Kidney epithelial cell (primary cell): ENCODE data around the gene FZD2. TPM values are rescaled to one million over a fixed set of nuclear protein-coding genes. Genes with fewer than 3 reads are reported as not detected.

ENCODE experiments used
- DNase-seq: peaks from one replicate; pipeline ENCODE4 v3.0.0-alpha.2; 2010; ENCODE audit warnings: low read depth
- H3K27me3 ChIP-seq: 2 replicates; pipeline ENCODE4 v1.6.0; 2011; ENCODE audit warnings: low read length; ENCODE audit not compliant: control insufficient read depth, insufficient read depth
- H3K36me3 ChIP-seq: 2 replicates; pipeline ENCODE4 v1.5.1; 2011; ENCODE audit warnings: low read length; ENCODE audit not compliant: control insufficient read depth, insufficient read depth
- H3K4me3 ChIP-seq: 2 replicates; pipeline ENCODE4 v1.5.1; 2011; ENCODE audit warnings: low read depth, mild to moderate bottlenecking, control low read depth, low read length
- CTCF ChIP-seq: IDR thresholded peaks from 2 replicates; pipeline ENCODE4 v1.5.1; 2011; ENCODE audit warnings: mild to moderate bottlenecking, moderate library complexity, low read length, control low read depth, inconsistent platforms; ENCODE audit not compliant: insufficient read depth, poor library complexity, severe bottlenecking
- total RNA-seq: library from RNA; depleted of rRNA; stranded (reverse); fragments of >200 nt; gene quantifications from 2 replicates; pipeline ENCODE4 v1.2.3, GENCODE V29; 2015

Gene FZD2
- total RNA-seq, 1 donor from 2014 or later: 8.1 TPM

- no peak for DNase-seq
- no peak for TF ChIP-seq CTCF
- Histone ChIP-seq H3K4me3 (no peak overlapping the region), H3K27me3 (no peaks in the 10 kb centered on the region), H3K36me3 (no peaks in the 10 kb centered on the region)
Observed at GRCh38 chr17:44555099-44555498, 2.2 kb upstream of the FZD2 start.

- Histone ChIP-seq H3K27me3 (no peaks in the 10 kb centered on the region), H3K4me3 (peak overlapping the region; percentile 59), H3K36me3 (no peaks in the 10 kb centered on the region)
- no peak for TF ChIP-seq CTCF
- no peak for DNase-seq
Observed at GRCh38 chr17:44556166-44556831, 985 bp upstream of the FZD2 start.

- Histone ChIP-seq H3K4me3 (peak overlapping the region; percentile 37), H3K27me3 (no peaks in the 10 kb centered on the region), H3K36me3 (no peaks in the 10 kb centered on the region)
- no peak for DNase-seq
- TF ChIP-seq CTCF: no peak
Observed at GRCh38 chr17:44557651-44558285, 484 bp downstream of the FZD2 start.

- DNase-seq: no peak
- peak overlapping the region; percentile 37 for H3K4me3 ChIP-seq
- H3K36me3 ChIP-seq: no peaks in the 10 kb centered on the region
- H3K27me3 ChIP-seq: no peaks in the 10 kb centered on the region
- no peak for TF ChIP-seq CTCF
Observed at GRCh38 chr17:44558334-44558709, 1.0 kb downstream of the FZD2 start.

- Histone ChIP-seq H3K36me3 (no peaks in the 10 kb centered on the region), H3K27me3 (no peaks in the 10 kb centered on the region), H3K4me3 (peak overlapping the region; percentile 11)
- DNase-seq: no peak
- no peak for TF ChIP-seq CTCF
Observed at GRCh38 chr17:44558710-44559633, 1.7 kb downstream of the FZD2 start.
